H9 (cell line): ENCODE measurements around the gene FAM3D. TPM values are rescaled to one million over a fixed set of nuclear protein-coding genes. Genes with fewer than 3 reads are reported as not detected.
A peak's percentile ranks its signal among the peaks of the same experiment; 100 is the strongest.

Experiments used
- DNase-seq: peaks from one replicate; pipeline ENCODE4 v3.0.0-alpha.2; 2017
- H2AFZ ChIP-seq: one replicate; pipeline ENCODE4 v1.6.1; 2013; ENCODE audit warnings: mild to moderate bottlenecking, low read length, control low read depth, moderate library complexity
- H2AK5ac ChIP-seq: 2 replicates; pipeline ENCODE4 v1.6.1; 2013; ENCODE audit warnings: low read length, control low read depth, mixed read lengths; ENCODE audit not compliant: insufficient read length
- H2BK120ac ChIP-seq: one replicate; pipeline ENCODE4 v1.6.1; 2013; ENCODE audit warnings: low read depth, mild to moderate bottlenecking, low read length, control low read depth, inconsistent platforms; ENCODE audit not compliant: poor library complexity, severe bottlenecking
- H2BK12ac ChIP-seq: 2 replicates; pipeline ENCODE4 v1.6.1; 2013; ENCODE audit warnings: low read length, control low read depth, mixed read lengths, low read depth; ENCODE audit not compliant: insufficient read length
- H2BK15ac ChIP-seq: 2 replicates; pipeline ENCODE4 v1.6.1; 2013; ENCODE audit warnings: low read depth, low read length, control low read depth
- H2BK20ac ChIP-seq: one replicate; pipeline ENCODE4 v1.6.1; 2013; ENCODE audit warnings: low read depth, mild to moderate bottlenecking, low read length, control low read depth, inconsistent platforms; ENCODE audit not compliant: poor library complexity, severe bottlenecking
- H2BK5ac ChIP-seq: 2 replicates; pipeline ENCODE4 v1.6.1; 2013; ENCODE audit warnings: low read length, control low read depth, mixed read lengths; ENCODE audit not compliant: insufficient read length
- H3K14ac ChIP-seq: 2 replicates; pipeline ENCODE4 v1.6.1; 2013; ENCODE audit warnings: low read length, control low read depth; ENCODE audit not compliant: insufficient read depth
- H3K18ac ChIP-seq: 2 replicates; pipeline ENCODE4 v1.6.1; 2013; ENCODE audit warnings: low read depth, mild to moderate bottlenecking, mixed read lengths, low read length, control low read depth; ENCODE audit not compliant: insufficient read length
- H3K23ac ChIP-seq: 2 replicates; pipeline ENCODE4 v1.6.1; 2013; ENCODE audit warnings: low read length, control low read depth, mixed read lengths, low read depth; ENCODE audit not compliant: insufficient read length
- H3K23me2 ChIP-seq: 2 replicates; pipeline ENCODE4 v1.6.1; 2013; ENCODE audit warnings: low read depth, mild to moderate bottlenecking, mixed read lengths, low read length, control low read depth; ENCODE audit not compliant: insufficient read length, poor library complexity, severe bottlenecking
- H3K27ac ChIP-seq: 2 replicates; pipeline ENCODE4 v1.5.1; 2013; ENCODE audit warnings: low read length, control low read depth, mixed read lengths, low read depth; ENCODE audit not compliant: insufficient read length
- H3K27me3 ChIP-seq: 2 replicates; pipeline ENCODE4 v1.6.1; 2013; ENCODE audit warnings: low read length, control low read depth, inconsistent platforms; ENCODE audit not compliant: insufficient read depth
- H3K4ac ChIP-seq: 2 replicates; pipeline ENCODE4 v1.6.1; 2013; ENCODE audit warnings: low read depth, mild to moderate bottlenecking, control low read depth, inconsistent platforms, low read length, moderate library complexity
- H3K4me1 ChIP-seq: 2 replicates; pipeline ENCODE4 v1.6.1; 2013; ENCODE audit warnings: low read length, control low read depth, inconsistent platforms; ENCODE audit not compliant: insufficient read depth
- H3K4me2 ChIP-seq: 2 replicates; pipeline ENCODE4 v1.6.1; 2013; ENCODE audit warnings: low read length, control low read depth, mixed read lengths; ENCODE audit not compliant: insufficient read length, insufficient read depth
- H3K56ac ChIP-seq: 2 replicates; pipeline ENCODE4 v1.6.1; 2013; ENCODE audit warnings: low read depth, mild to moderate bottlenecking, mixed read lengths, low read length, control low read depth; ENCODE audit not compliant: insufficient read length
- H3K79me1 ChIP-seq: 2 replicates; pipeline ENCODE4 v1.6.1; 2013; ENCODE audit warnings: low read depth, mild to moderate bottlenecking, moderate library complexity, low read length, control low read depth, inconsistent platforms; ENCODE audit not compliant: insufficient read depth, poor library complexity, severe bottlenecking
- H3K79me2 ChIP-seq: 2 replicates; pipeline ENCODE4 v1.6.1; 2013; ENCODE audit warnings: low read length, control low read depth, inconsistent platforms; ENCODE audit not compliant: insufficient read depth
- H3K9ac ChIP-seq: 2 replicates; pipeline ENCODE4 v1.6.1; 2013; ENCODE audit warnings: low read length, control low read depth, mixed read lengths; ENCODE audit not compliant: insufficient read length; ENCODE audit errors: extremely low read depth
- H3K9me3 ChIP-seq: one replicate; pipeline ENCODE4 v1.6.1; 2013; ENCODE audit warnings: low read depth, low read length, inconsistent platforms; ENCODE audit not compliant: control insufficient read depth
- H3T11ph ChIP-seq: one replicate; pipeline ENCODE4 v1.6.1; 2013; ENCODE audit warnings: mild to moderate bottlenecking, low read length, control low read depth, inconsistent platforms
- H4K20me1 ChIP-seq: one replicate; pipeline ENCODE4 v1.6.1; 2013; ENCODE audit not compliant: control insufficient read depth, insufficient read length, insufficient read depth
- H4K5ac ChIP-seq: 2 replicates; pipeline ENCODE4 v1.6.1; 2013; ENCODE audit warnings: low read depth, mild to moderate bottlenecking, mixed read lengths, low read length, control low read depth; ENCODE audit not compliant: insufficient read length
- H4K8ac ChIP-seq: replicated peaks from 2 replicates; pipeline ENCODE4 v1.6.1; 2013; ENCODE audit warnings: low read length, control low read depth, mixed read lengths, low read depth; ENCODE audit not compliant: insufficient read length
- H4K91ac ChIP-seq: 2 replicates; pipeline ENCODE4 v1.6.1; 2013; ENCODE audit warnings: low read depth, mild to moderate bottlenecking, moderate library complexity, mixed read lengths, low read length, control low read depth; ENCODE audit not compliant: insufficient read length
- H3K27ac Mint-ChIP-seq, 3 experiments: 2 replicates in 2 of 3; 3 replicates in 1 of 3; pipeline ENCODE4 v1.8.0; 2020 to 2021; ENCODE audit warnings: mixed read lengths in 3 of 3, mild to moderate bottlenecking in 1 of 3, moderate library complexity in 1 of 3
- H3K27me3 Mint-ChIP-seq: 2 replicates; pipeline ENCODE4 v1.8.0; 2021; ENCODE audit warnings: low read depth, mild to moderate bottlenecking, moderate library complexity, mixed read lengths
- H3K36me3 Mint-ChIP-seq, 3 experiments: 2 replicates in 2 of 3; 3 replicates in 1 of 3; pipeline ENCODE4 v1.8.0; 2020 to 2021; ENCODE audit warnings: low read depth in 3 of 3, mixed read lengths in 3 of 3; ENCODE audit not compliant: insufficient read depth in 1 of 3
- H3K4me1 Mint-ChIP-seq, 2 experiments: 2 replicates each; pipeline ENCODE4 v1.8.0; 2020; ENCODE audit warnings: mixed read lengths in 2 of 2
- H3K4me3 Mint-ChIP-seq, 2 experiments: 2 replicates in 1 of 2; 3 replicates in 1 of 2; pipeline ENCODE4 v1.8.0; 2020 to 2021; ENCODE audit warnings: mild to moderate bottlenecking in 2 of 2, mixed read lengths in 2 of 2, moderate library complexity in 1 of 2
- H3K9me3 Mint-ChIP-seq, 2 experiments: 2 replicates in 1 of 2; 3 replicates in 1 of 2; pipeline ENCODE4 v1.8.0; 2020; ENCODE audit warnings: mild to moderate bottlenecking in 2 of 2, mixed read lengths in 2 of 2, moderate library complexity in 1 of 2
- WGBS: extraction: QIAGEN DNeasy Blood & Tissue Kit; methylation state at CpG from one replicate; pipeline ENCODE4 v1.1.7; 2013; ENCODE audit warnings: missing lambda C conversion rate, low lambda C conversion rate, mixed read lengths; ENCODE audit not compliant: insufficient read length; ENCODE audit errors: extremely low coverage; 5-methylcytosine and 5-hydroxymethylcytosine counted together
- total RNA-seq: library from RNA; stranded (reverse); gene quantifications from 2 replicates; pipeline ENCODE4 v1.2.1, GENCODE V29; 2021
- TF ChIP-seq, protein P1 (sequence below): fragments of 200-600 bp; sonication (generic); conservative IDR thresholded peaks from 3 replicates; pipeline ENCODE4 v1.8.0; 2021; ENCODE audit warnings: antibody characterized with exemption, mild to moderate bottlenecking

FAM3D gene
- total RNA-seq, 1 experiment from 2014 or later = not detected

DNA sequence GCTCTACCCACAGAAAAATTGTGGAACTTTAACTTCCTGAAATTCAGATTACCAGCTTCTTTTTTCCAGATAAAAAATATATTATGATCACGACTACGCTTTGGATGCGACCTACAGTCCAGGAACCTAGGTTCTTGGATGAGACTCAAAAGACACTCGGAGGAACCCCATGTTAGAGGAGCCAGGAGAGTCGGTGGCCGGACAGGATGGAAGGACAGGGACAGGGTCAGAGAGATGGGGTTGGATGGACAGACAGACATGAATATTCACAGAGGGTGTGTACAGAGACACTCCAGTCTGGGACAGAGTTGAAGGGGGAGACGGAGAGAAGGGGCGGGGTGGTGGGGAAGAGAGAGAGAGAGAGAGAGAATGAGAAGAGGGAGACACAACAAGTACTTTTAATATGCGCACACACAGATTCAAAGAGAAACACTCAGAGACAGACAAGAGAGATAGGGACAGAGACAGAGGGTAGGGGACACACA, 9.5 kb downstream of the FAM3D start:
- Mint-ChIP-seq H3K27ac (peak overlapping the region in 1 of 3 experiments; percentile 29; a peak in 2 of 7 replicates), H3K27me3 (peaks cover 30% of the 10 kb centered on the region), H3K4me3 (no peak overlapping the region), H3K9me3 (peaks cover 0 to 3% of the 10 kb centered on the region in 2 experiments; a peak in 2 of 5 replicates), H3K36me3 (no peaks in the 10 kb centered on the region), H3K4me1 (peaks cover 2 to 7% of the 10 kb centered on the region in 2 experiments; a peak in 3 of 4 replicates)
- Histone ChIP-seq H3K9ac (no peak overlapping the region), H4K5ac (no peak overlapping the region), H3K18ac (no peak overlapping the region), H2BK15ac (no peak overlapping the region), H4K20me1 (no peaks in the 10 kb centered on the region), H3K14ac (no peak overlapping the region), H2AFZ (no peak overlapping the region), H2BK12ac (no peak overlapping the region), H3K23ac (no peak overlapping the region), H2BK5ac (no peak overlapping the region), H3K27me3 (no peaks in the 10 kb centered on the region), H2AK5ac (no peak overlapping the region), H3K4me2 (no peak overlapping the region), H3K4me1 (no peaks in the 10 kb centered on the region), H3K9me3 (no peaks in the 10 kb centered on the region), H4K8ac (no peak overlapping the region), H3K27ac (no peak overlapping the region), H4K91ac (no peak overlapping the region), H3K23me2 (no peaks in the 10 kb centered on the region), H3K79me2 (no peaks in the 10 kb centered on the region), H3K4ac (no peak overlapping the region), H3K56ac (no peak overlapping the region), H2BK20ac (no peak overlapping the region), H3T11ph (no peak overlapping the region), H3K79me1 (no peaks in the 10 kb centered on the region), H2BK120ac (no peak overlapping the region)
- TF ChIP-seq, protein P1, sequence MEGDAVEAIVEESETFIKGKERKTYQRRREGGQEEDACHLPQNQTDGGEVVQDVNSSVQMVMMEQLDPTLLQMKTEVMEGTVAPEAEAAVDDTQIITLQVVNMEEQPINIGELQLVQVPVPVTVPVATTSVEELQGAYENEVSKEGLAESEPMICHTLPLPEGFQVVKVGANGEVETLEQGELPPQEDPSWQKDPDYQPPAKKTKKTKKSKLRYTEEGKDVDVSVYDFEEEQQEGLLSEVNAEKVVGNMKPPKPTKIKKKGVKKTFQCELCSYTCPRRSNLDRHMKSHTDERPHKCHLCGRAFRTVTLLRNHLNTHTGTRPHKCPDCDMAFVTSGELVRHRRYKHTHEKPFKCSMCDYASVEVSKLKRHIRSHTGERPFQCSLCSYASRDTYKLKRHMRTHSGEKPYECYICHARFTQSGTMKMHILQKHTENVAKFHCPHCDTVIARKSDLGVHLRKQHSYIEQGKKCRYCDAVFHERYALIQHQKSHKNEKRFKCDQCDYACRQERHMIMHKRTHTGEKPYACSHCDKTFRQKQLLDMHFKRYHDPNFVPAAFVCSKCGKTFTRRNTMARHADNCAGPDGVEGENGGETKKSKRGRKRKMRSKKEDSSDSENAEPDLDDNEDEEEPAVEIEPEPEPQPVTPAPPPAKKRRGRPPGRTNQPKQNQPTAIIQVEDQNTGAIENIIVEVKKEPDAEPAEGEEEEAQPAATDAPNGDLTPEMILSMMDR = no peak
- no peak for DNase-seq
- no CpG with 5 or more reads among the region's 9 CpGs for WGBS
